ENCODE data around the gene ANKLE2. TPM values are rescaled to one million over a fixed set of nuclear protein-coding genes. Genes with fewer than 3 reads are reported as not detected.

The ANKLE2 gene
- total and polyA plus RNA-seq, 7 donors, result 24.1 to 56.2 (median 29.7) TPM

- intact Hi-C loops (cut with DNase I), result no loop called here
- peaks cover 0 to 78% of the 10 kb centered on the region in 2 donors for H3K36me3 ChIP-seq (ENCODE audit: insufficient read depth in 1 of 2, low read depth in 1 of 2)
- H3K4me1 ChIP-seq, result no peaks in the 10 kb centered on the region
These were observed 85.7 kb downstream of the ANKLE2 start for GRCh38 chr12:132675757-132676432.

More at GRCh38 chr12:132675757-132676432, 85.7 kb downstream of the ANKLE2 start:
- Histone ChIP-seq H3K27ac (no peak overlapping the region), H3K4me3 (no peak overlapping the region), H3K9me3 (no peaks in the 10 kb centered on the region), H3K27me3 (ENCODE audit: insufficient read depth in 3 of 3, low read length in 2 of 3) (no peaks in the 10 kb centered on the region)
- WGBS, 3 donors, result 95 to 96% (median 95%) methylated on average over 14 of the region's 14 CpGs
- DNase-seq (no peak), ATAC-seq (no peak)
- TF ChIP-seq CTCF (IDR thresholded peaks at IDR 0.05), result no peak

Other genes starting within 250 kb of the ANKLE2 start
- under 1 TPM in 1 of 4 donors, not detected in 3; 0.32 TPM for gene LRCOL1, start 151.2 kb downstream of the ANKLE2 start, total RNA-seq
- under 1 TPM in 1 of 3 donors, not detected in 2; 0.13 TPM for gene LRCOL1, start 151.2 kb downstream of the ANKLE2 start, polyA plus RNA-seq
- not detected for gene P2RX2, start 143.1 kb downstream of the ANKLE2 start, total RNA-seq
- under 1 TPM in 1 of 3 donors, not detected in 2; 0.01 TPM for gene P2RX2, start 143.1 kb downstream of the ANKLE2 start, polyA plus RNA-seq
- 10 to 100 TPM in 3 of 4 donors, 1 to 10 TPM in 1; 6.7 to 15.1 (median 11.7) TPM for gene POLE, start 74.5 kb downstream of the ANKLE2 start, total RNA-seq
- gene POLE, start 74.5 kb downstream of the ANKLE2 start, polyA plus RNA-seq, result 1 to 10 TPM; 4.2 to 6.0 (median 5.4) TPM
- 10 to 100 TPM; 13.1 to 36.8 (median 19.3) TPM for gene PXMP2, start 74.2 kb downstream of the ANKLE2 start, total RNA-seq
- gene PXMP2, start 74.2 kb downstream of the ANKLE2 start, polyA plus RNA-seq, result 10 to 100 TPM; 22.4 to 28.7 (median 23.7) TPM
- gene PGAM5, start 51.0 kb downstream of the ANKLE2 start, total RNA-seq, result 10 to 100 TPM; 35.1 to 62.0 (median 47.6) TPM
- 10 to 100 TPM; 25.3 to 52.3 (median 44.6) TPM for gene PGAM5, start 51.0 kb downstream of the ANKLE2 start, polyA plus RNA-seq
- gene GOLGA3, start 67.0 kb upstream of the ANKLE2 start, total RNA-seq, result 10 to 100 TPM; 25.2 to 40.8 (median 31.5) TPM
- gene GOLGA3, start 67.0 kb upstream of the ANKLE2 start, polyA plus RNA-seq, result 10 to 100 TPM in 2 of 3 donors, 1 to 10 TPM in 1; 7.5 to 32.6 (median 14.0) TPM
- gene CHFR, start 125.8 kb upstream of the ANKLE2 start, total RNA-seq, result 10 to 100 TPM in 2 of 4 donors, 1 to 10 TPM in 2; 7.9 to 13.8 (median 11.3) TPM
- 10 to 100 TPM in 1 of 3 donors, 1 to 10 TPM in 2; 7.0 to 15.0 (median 9.8) TPM for gene CHFR, start 125.8 kb upstream of the ANKLE2 start, polyA plus RNA-seq
- gene ZNF605, start 194.5 kb upstream of the ANKLE2 start, total RNA-seq, result 1 to 10 TPM; 6.6 to 8.8 (median 7.8) TPM
- 1 to 10 TPM; 1.6 to 4.1 (median 2.5) TPM for gene ZNF605, start 194.5 kb upstream of the ANKLE2 start, polyA plus RNA-seq
- 1 to 10 TPM; 2.9 to 3.9 (median 3.3) TPM for gene ZNF26, start 224.5 kb upstream of the ANKLE2 start, total RNA-seq
- gene ZNF26, start 224.5 kb upstream of the ANKLE2 start, polyA plus RNA-seq, result 1 to 10 TPM; 1.4 to 4.0 (median 2.1) TPM